ENCODE results near the gene PURB. TPM values are rescaled to one million over a fixed set of nuclear protein-coding genes. Genes with fewer than 3 reads are reported as not detected.
"Not testable (repeated sequence)": the region's sequence is repeated elsewhere in the genome, so short reads cannot be mapped to it uniquely, and the experiment has no call there.

The PURB gene
- total RNA-seq, 1 experiment from 2014 or later = 15.9 TPM

DNA sequence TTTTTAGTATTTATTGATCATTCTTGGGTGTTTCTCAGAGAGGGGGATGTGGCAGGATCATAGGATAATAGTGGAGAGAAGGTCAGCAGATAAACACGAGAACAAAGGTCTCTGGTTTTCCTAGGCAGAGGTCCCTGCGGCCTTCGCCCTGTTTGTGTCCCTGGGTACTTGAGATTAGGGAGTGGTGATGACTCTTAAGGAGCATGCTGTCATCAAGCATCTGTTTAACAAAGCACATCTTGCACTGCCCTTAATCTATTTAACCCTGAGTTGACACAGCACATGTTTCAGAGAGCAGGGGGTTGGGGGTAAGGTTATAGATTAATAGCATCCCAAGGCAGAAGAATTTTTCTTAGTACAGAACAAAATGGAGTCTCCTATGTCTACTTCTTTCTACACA is 15.0 kb downstream of the PURB start:
- DNase-seq (ENCODE audit: low read depth); in situ Hi-C loops (cut with HindIII; ENCODE audit: low pct_unique_long_range_greater_than_20kb, low sequenced_read_pairs): not testable (repeated sequence)

DNA sequence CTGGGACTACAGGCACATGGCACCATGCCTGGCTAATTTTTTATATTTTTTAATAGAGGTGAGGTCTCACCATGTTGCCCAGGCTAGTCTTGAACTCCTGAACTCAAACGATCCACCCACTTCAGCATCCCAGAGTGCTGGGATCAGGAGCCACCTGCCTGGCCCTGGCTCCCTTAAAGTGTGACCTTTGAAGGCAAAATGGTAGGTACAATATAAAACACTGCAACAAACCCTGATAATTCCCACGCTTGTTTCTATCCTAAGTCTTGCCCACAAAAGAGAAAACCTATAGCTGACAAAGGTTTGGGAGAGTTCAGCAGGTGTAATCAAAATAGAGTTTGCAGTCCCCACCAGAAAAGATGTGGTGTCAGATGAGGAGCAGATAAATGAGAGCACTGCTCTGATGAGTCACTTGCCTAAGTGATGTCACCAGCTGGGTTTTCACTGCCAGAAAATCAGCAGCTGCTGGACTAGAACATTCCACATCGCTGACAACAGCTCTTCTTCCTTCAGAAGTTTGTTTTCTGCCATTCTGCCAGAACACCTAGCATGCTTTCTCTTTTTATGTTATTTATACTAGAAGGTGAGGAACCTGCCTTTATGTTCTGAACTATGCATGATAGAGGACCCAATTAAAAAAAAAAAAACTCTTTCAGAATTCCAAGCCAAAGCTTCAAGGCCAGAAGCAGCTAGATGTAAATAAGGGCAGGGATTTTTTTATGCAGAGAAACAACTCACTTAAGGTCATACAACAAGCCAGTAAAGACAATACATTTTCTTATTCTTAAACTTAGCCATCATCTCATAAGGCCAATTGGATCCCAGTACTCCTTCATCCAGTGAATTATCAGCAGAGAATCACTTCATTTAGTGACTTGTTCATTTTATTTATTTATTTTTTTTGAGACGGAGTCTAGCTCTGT is 18.0 kb downstream of the PURB start:
- peak; percentile 54 for DNase-seq (ENCODE audit: low read depth)
- in situ Hi-C loops (cut with HindIII; ENCODE audit: low pct_unique_long_range_greater_than_20kb, low sequenced_read_pairs) = no loop called here

GRCh38 chr7:44861949-44862348 is 23.4 kb downstream of the PURB start:
- in situ Hi-C loops (cut with HindIII; ENCODE audit: low pct_unique_long_range_greater_than_20kb, low sequenced_read_pairs); DNase-seq (ENCODE audit: low read depth): not testable (repeated sequence)

- no peak for DNase-seq (ENCODE audit: low read depth)
- in situ Hi-C loops (cut with HindIII; ENCODE audit: low pct_unique_long_range_greater_than_20kb, low sequenced_read_pairs) = no loop called here
Measured at GRCh38 chr7:44858161-44858560, 27.2 kb downstream of the PURB start.

GRCh38 chr7:44854644-44855364 is 30.5 kb downstream of the PURB start:
- no peak for DNase-seq (ENCODE audit: low read depth)
- in situ Hi-C loops (cut with HindIII; ENCODE audit: low pct_unique_long_range_greater_than_20kb, low sequenced_read_pairs) = no loop called here

- DNase-seq (ENCODE audit: low read depth) = peak; percentile 14
- in situ Hi-C loops (cut with HindIII; ENCODE audit: low pct_unique_long_range_greater_than_20kb, low sequenced_read_pairs) = no loop called here
Measured at GRCh38 chr7:44853391-44853790, 31.9 kb downstream of the PURB start.

- DNase-seq (ENCODE audit: low read depth) = no peak
- in situ Hi-C loops (cut with HindIII; ENCODE audit: low pct_unique_long_range_greater_than_20kb, low sequenced_read_pairs) = no loop called here
Measured at GRCh38 chr7:44852590-44852989, 32.7 kb downstream of the PURB start.

GRCh38 chr7:44849885-44850544 is 35.3 kb downstream of the PURB start:
- in situ Hi-C loops (cut with HindIII; ENCODE audit: low pct_unique_long_range_greater_than_20kb, low sequenced_read_pairs) = no loop called here
- DNase-seq (ENCODE audit: low read depth) = no peak

DNA sequence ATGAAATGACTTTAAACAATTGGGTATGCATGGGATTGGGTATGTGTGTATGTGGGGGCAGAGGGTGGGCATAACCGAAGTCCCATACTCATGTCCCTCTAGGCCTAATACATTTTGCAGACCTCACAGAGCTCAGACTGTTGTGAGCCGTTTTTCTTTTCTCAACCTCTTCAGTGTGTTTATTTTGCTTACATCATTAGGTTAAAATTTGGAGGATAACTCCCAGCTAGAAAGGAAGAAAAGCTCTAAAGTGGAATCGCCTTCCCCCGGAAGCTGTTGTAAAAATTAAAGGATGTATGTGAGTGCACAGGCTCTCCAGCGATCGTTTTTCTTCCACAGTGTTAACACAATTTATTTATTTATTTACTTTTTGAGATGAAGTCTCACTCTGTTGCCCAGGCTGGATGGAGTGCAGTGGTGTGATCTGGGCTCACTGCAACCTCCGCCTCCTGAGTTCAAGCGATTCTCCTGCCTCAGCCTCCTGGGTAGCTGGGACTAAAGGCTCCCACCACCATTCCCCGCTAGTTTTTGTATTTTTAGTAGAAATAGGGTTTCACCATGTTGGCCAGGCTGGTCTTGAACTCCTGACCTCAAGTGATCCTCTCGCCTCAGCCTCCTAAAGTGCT is 36.0 kb downstream of the PURB start:
- DNase-seq (ENCODE audit: low read depth) = peak; percentile 19
- in situ Hi-C loops (cut with HindIII; ENCODE audit: low pct_unique_long_range_greater_than_20kb, low sequenced_read_pairs) = no loop called here

GRCh38 chr7:44847920-44848634 is 37.3 kb downstream of the PURB start, which contains the start of gene H2AZ2:
H2AZ2 (minus strand) TSS chr7:44848087; CDS start chr7:44847971, 116 bp downstream.
- peak; percentile 100 for DNase-seq (ENCODE audit: low read depth)
- in situ Hi-C loops (cut with HindIII; ENCODE audit: low pct_unique_long_range_greater_than_20kb, low sequenced_read_pairs) = no loop called here

DNA sequence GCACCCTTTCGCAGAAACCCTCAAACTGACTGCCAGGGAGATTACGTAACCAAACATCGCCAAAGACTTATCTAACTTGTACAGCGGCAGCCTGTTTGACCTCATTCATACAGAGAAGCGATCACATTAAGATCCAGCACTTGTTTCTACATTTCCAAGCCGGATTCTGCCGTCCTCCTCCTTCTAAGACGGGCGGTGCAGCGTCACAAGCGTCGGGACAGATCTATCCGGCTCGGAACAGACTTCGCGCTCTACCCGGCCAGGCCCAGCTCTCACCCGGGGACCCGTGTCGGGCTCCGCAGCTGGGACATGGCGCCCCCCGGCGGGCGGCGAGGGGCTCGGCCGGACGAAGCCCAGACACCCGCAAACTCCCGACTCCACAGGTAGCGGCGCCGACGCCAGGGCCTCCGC is 37.8 kb downstream of the PURB start:
- in situ Hi-C loops (cut with HindIII; ENCODE audit: low pct_unique_long_range_greater_than_20kb, low sequenced_read_pairs) = no loop called here
- DNase-seq (ENCODE audit: low read depth) = no peak

DNA sequence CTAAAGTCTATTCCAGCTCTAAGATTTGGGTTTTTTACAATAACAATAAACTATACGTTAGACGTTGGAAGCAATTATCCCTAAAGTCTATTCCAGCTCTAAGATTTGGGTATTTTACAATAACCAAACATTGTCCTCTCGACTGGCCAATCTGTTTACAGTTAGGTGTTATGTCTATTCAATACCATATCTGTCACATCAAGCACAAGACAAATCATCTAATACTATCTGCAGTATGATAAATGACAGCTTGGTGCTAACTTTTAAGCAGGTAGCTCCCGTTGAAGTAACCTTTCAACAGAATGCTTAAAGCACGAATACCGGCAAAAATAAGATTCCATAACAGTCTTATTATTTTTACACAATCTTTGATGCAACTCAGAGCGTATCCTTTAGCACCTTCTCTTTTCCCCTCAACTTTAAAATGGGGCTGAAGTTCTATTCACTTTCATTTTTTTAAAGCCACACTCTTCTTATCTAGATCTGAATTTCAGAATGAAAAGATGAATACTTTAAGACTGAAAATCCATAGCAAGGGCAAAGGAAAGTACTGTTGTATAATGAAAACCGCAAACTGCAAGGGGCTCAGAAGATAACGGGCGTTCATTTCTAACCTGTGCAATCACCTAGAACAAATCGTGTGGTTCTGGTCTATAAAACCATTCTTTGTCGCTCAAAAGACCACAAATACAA is 38.4 kb downstream of the PURB start:
- DNase-seq (ENCODE audit: low read depth) = no peak
- in situ Hi-C loops (cut with HindIII; ENCODE audit: low pct_unique_long_range_greater_than_20kb, low sequenced_read_pairs) = no loop called here

DNA sequence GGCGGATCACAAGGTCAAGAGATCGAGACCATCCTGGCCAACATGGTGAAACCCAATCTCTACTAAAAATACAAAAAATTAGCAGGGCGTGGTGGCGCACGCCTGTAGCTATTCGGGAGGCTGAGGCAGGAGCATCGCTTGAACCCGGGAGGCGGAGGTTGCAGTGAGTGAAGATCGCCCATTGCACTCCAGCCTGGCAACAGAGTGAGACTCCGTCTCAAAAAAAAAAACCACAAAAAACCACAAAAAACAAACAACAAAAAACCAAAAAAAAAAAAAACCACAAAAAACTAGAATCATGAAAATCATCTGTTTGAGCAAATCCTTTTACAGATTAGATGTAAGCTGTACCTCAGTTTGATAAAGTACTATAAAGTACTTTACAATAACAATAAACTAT is 38.9 kb downstream of the PURB start:
- DNase-seq (ENCODE audit: low read depth); in situ Hi-C loops (cut with HindIII; ENCODE audit: low pct_unique_long_range_greater_than_20kb, low sequenced_read_pairs): not testable (repeated sequence)

GRCh38 chr7:44845451-44845850 is 39.9 kb downstream of the PURB start:
- in situ Hi-C loops (cut with HindIII; ENCODE audit: low pct_unique_long_range_greater_than_20kb, low sequenced_read_pairs) = no loop called here
- DNase-seq (ENCODE audit: low read depth) = no peak

DNA sequence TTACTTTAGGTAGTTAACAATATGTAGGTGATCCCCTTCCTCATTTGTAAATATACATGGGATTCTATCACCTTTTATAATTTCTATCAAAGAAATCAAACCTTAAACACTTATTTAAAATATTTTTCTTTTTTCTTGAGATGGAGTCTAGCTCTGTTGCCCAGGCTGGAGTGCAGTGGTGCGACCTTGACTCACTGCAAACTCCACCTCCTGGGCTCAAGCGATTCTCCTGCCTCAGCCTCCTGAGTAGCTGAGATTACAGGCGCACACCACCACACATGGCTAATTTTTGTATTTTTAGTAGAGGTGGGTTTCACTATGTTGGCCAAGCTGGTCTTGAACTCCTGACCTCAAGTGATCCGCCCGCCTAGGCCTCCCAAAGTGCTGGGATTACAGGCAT is 41.9 kb downstream of the PURB start:
- in situ Hi-C loops (cut with HindIII; ENCODE audit: low pct_unique_long_range_greater_than_20kb, low sequenced_read_pairs); DNase-seq (ENCODE audit: low read depth): not testable (repeated sequence)

- DNase-seq (ENCODE audit: low read depth); in situ Hi-C loops (cut with HindIII; ENCODE audit: low pct_unique_long_range_greater_than_20kb, low sequenced_read_pairs): not testable (repeated sequence)
Measured at GRCh38 chr7:44842675-44843074, 42.7 kb downstream of the PURB start.

GRCh38 chr7:44838751-44839150 is 46.6 kb downstream of the PURB start:
- in situ Hi-C loops (cut with HindIII; ENCODE audit: low pct_unique_long_range_greater_than_20kb, low sequenced_read_pairs) = no loop called here

More at GRCh38 chr7:44838751-44839150, 46.6 kb downstream of the PURB start:
- no peak for DNase-seq (ENCODE audit: low read depth)
